Measurements from ENCODE around the gene PFAS.
"Not testable (repeated sequence)": the region's sequence is repeated elsewhere in the genome, so short reads cannot be mapped to it uniquely, and the experiment has no call there.

Gene PFAS, protein sequence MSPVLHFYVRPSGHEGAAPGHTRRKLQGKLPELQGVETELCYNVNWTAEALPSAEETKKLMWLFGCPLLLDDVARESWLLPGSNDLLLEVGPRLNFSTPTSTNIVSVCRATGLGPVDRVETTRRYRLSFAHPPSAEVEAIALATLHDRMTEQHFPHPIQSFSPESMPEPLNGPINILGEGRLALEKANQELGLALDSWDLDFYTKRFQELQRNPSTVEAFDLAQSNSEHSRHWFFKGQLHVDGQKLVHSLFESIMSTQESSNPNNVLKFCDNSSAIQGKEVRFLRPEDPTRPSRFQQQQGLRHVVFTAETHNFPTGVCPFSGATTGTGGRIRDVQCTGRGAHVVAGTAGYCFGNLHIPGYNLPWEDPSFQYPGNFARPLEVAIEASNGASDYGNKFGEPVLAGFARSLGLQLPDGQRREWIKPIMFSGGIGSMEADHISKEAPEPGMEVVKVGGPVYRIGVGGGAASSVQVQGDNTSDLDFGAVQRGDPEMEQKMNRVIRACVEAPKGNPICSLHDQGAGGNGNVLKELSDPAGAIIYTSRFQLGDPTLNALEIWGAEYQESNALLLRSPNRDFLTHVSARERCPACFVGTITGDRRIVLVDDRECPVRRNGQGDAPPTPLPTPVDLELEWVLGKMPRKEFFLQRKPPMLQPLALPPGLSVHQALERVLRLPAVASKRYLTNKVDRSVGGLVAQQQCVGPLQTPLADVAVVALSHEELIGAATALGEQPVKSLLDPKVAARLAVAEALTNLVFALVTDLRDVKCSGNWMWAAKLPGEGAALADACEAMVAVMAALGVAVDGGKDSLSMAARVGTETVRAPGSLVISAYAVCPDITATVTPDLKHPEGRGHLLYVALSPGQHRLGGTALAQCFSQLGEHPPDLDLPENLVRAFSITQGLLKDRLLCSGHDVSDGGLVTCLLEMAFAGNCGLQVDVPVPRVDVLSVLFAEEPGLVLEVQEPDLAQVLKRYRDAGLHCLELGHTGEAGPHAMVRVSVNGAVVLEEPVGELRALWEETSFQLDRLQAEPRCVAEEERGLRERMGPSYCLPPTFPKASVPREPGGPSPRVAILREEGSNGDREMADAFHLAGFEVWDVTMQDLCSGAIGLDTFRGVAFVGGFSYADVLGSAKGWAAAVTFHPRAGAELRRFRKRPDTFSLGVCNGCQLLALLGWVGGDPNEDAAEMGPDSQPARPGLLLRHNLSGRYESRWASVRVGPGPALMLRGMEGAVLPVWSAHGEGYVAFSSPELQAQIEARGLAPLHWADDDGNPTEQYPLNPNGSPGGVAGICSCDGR (N-terminal part only)

GRCh38 chr17:8248751-8249607, at the start of gene PFAS:
PFAS (plus strand) TSS chr17:8249289; CDS start chr17:8253938, 4,649 bp downstream.
- FAIRE-seq, result no peak

DNA sequence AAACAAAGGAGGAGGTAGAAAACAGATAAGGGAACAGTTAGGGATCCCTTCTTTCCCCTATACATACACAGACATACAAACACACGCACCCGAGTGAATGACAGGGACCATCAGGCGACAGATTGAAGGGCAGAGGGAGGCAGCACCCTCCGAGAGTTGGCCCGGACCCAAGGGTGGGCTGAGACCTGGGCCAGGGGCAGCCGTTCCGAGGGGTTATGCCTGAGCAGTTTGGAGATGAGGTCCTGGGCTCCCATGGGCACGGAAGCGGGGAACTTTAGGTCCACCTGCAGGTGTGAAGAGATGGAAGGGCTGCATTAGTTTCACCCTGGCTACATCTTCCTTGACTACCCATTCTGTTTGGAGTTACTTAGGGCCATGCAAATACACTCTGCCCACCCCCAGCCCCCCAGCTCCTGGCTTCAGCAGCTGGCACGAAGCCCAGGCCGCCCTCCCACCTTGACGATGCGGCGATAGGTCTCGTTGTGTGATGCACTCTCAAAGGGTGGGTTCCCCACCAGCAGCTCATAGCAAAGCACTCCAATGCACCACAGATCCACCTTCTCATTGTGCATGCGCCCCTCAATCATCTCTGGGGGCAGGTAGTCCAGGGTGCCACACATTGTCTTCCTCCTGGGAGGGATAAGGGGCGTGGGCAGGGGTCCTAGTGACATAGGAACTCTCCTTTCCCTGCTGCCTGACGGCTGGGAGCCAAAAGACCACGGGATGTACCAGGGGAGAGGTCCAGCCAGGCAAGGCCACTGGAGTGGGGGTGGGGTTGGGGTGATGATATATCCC, 44.1 kb upstream of the PFAS start:
- FAIRE-seq, result no peak

GRCh38 chr17:8206536-8206935, 42.6 kb upstream of the PFAS start:
- no peak for FAIRE-seq

DNA sequence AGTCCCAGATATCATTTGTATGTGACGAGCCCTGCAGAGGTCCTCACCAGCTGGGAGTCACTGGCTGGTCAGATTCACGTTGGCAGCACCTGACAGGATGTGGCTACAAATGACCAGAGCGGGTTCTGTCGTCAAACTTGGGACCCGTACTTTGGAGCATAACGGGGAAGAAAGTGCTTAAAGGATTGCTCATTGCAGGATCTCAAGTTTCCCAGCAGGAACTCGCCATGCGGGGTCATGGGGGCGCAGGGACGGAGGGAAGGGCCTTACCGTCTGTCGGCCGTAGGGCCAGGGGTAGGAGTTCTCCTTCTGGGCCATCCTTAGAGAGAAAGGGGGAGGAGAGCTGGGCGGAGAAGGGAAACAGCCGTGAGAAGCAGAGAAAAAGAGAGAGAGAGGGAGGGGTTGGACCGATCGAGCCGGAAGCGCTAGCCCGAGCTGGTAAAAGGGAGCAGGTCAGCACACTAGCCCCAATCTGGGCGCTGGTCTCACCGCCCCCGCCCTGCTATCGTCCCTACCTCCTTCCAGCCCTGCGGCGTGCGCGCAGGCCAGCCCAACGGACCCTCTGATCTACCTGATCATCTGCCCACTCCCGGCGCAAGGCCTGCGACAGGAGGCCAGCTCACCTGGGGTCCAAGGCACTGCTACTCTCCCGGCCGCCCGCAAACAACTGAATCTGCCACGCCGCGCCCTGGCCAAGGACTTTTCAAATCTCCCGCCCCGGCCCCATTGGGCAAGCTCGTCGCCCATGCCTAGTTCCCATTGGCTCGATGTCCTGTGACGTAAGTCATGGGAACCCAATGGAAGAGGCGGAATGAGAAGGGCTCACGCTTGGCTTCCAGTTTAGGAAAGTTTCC, 39.0 kb upstream of the PFAS start, which contains the start of gene AURKB:
TSS of gene AURKB (minus strand) at position 669 of the 854 bp plus-strand sequence. CDS start at position 318, 351 bp downstream.
- FAIRE-seq, result peak; percentile 95

- FAIRE-seq, result no peak
Observed at GRCh38 chr17:8210761-8211458, 38.2 kb upstream of the PFAS start.

- FAIRE-seq, result no peak
Observed at GRCh38 chr17:8212312-8213180, 36.5 kb upstream of the PFAS start.

DNA sequence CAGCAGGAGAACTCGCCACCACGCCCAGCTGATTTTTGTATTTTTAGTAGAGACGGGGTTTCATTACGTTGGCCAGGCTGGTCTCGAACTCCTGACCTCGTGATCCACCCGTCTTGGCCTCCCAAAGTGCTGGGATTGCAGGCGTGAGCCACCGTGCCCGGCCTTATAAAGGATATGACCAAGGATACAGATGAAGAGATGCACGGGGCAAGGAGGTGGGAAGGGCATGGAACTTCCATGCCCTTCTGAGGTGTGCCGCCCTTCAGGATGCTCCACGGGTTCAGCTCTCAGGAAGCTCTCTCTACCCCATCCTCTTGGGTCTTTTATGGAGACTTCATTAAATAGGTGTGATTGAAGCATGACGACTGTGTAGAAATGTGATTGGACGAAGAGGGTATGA, 35.1 kb upstream of the PFAS start:
- not testable (repeated sequence) for FAIRE-seq

GRCh38 chr17:8220783-8221662, 28.1 kb upstream of the PFAS start:
- peak; percentile 7 for FAIRE-seq

DNA sequence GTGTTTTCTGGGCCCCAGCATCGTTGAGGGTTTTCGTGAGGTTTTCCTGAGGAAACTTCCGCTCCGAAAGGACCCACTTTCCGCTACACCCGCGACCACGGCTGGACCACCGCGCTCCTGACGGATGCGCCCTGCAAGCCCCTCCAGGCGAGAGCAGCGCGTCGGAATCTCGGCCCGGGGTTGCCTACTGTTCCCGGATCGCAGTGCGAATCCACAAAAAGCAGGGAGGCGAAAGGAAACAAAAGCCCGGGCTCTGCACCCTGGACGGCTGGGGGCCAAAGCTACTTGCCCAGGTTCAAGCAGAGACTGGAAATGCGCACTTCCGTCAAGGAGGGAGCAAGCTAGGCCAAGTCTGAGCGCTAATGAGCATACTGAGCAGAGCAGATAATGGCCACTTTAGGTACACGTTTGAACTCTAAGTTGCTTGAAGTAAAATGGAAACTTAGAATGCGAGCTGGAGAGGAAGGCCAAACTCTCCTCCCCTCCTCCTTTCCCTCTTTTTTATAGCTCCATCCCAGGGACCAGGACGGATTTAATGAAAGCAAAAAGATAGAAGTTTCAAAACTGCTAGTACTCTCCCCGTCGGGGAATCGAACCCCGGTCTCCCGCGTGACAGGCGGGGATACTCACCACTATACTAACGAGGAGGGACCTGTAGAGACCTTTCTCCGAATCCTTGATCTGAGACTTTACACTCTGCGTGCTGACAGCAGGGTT, 27.3 kb upstream of the PFAS start:
- no peak for FAIRE-seq

GRCh38 chr17:8222380-8222629, 26.8 kb upstream of the PFAS start:
- FAIRE-seq, result no peak

DNA sequence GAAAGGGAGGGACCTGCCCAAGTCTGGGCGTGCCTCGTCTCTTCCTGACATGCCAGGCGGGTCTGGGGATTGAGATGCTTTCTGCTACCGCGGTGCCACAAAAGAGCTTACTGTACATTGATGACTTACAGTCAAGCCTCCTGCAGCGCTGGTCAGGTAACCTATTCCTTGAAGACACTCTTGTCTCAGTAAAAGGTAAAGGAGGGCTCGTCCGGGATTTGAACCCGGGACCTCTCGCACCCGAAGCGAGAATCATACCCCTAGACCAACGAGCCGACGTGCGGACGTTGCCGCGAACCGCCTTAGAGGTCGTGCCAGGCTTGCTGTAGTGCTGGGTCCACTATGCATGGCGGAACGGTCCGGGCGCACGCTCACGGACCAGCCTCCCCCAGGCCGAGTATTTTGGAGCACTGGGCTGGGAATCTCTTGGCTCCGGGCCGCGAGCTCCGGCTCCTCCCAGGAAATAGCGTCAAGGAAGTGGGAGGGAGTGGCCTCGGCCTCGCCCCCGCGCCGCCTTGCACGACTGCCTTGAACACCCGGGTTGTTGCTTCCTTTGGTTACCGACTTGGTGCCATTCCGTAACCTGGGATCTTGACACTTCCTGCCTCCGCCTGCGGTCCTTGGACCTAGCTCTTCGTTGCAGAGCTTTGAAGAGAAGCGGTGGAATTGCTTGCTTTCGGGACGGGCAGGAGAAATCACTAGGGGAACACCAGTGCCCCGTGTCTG, 26.3 kb upstream of the PFAS start:
- no peak for FAIRE-seq

- FAIRE-seq, result no peak
Observed at GRCh38 chr17:8223356-8224126, 25.5 kb upstream of the PFAS start.

DNA sequence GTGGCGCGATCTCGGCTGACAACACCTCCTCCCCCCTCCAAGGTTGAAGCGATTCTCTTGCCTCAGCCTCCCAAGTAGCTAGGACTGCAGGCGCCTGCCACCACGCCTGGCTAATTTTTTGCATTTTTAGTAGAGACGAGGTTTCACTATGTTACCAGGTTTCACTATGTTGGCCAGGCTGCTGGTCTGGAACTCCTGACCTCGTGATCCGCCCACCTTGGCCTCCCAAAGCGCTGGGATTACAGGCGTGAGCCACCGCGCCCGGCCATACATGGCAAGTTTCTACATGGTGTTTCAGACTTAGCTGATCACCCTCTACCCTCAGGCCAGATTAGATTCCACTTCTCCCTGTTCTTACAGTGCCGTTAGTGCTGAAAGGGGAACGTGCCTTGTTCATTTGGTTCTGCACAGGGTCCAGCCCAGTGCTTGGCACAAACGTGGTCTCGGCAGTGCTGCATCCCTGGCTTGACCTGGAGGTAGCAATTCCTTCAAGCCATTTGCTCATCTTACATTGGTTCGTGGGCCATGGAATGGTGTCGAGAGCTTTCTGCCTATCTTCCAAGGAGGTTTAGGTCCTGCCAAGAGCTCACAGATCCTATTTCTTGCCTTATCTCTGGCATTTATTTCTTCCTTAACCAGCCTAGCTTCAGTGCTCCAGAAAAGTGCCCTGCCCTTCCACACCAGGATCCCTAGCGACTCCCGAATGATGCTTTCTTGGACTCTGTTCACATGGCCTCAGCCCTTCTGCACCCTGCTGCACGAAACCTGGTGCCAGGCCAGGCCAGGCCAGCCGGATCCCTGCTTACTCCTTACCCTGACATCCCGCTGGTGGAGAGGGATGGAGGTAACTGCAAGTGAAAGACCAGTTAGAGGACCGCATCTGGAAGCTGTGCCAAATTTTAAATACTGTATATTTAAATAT, 23.9 kb upstream of the PFAS start:
- no peak for FAIRE-seq

All from TTC549 (cell line).